Calu3 (cell line): Measurements from ENCODE around the gene TCEAL1. TPM values are rescaled to one million over a fixed set of nuclear protein-coding genes. Genes with fewer than 3 reads are reported as not detected.

Experiments
- BruUV-seq: library from RNA; stranded (reverse); fragments of 400-500 nt; replicated peaks from 2 replicates; lab custom pipeline; 2021; lab: Mats Ljungman, UMichigan
- CTCF ChIA-PET: fragments of 300-600 bp; sonication (Branson Sonifier 250); formaldehyde crosslinking; loops from one replicate; lab custom pipeline; 2022; ENCODE audit warnings: antibody characterized with exemption; lab: Charles Lee
- DNase-seq: peaks from one replicate; pipeline ENCODE4 v3.0.0; 2022
- H3K27ac Mint-ChIP-seq: one replicate; pipeline ENCODE4 v1.8.0; 2022; ENCODE audit warnings: mixed read lengths; ENCODE audit not compliant: unreplicated experiment
- H3K27me3 Mint-ChIP-seq: one replicate; pipeline ENCODE4 v1.8.0; 2022; ENCODE audit warnings: mixed read lengths; ENCODE audit not compliant: unreplicated experiment
- H3K36me3 Mint-ChIP-seq: one replicate; pipeline ENCODE4 v1.8.0; 2022; ENCODE audit warnings: mild to moderate bottlenecking, moderate library complexity, mixed read lengths; ENCODE audit not compliant: insufficient read depth, unreplicated experiment
- H3K4me1 Mint-ChIP-seq: one replicate; pipeline ENCODE4 v1.8.0; 2022; ENCODE audit warnings: mild to moderate bottlenecking, low read depth, mixed read lengths; ENCODE audit not compliant: unreplicated experiment
- H3K4me3 Mint-ChIP-seq: one replicate; pipeline ENCODE4 v1.8.0; 2022; ENCODE audit warnings: mild to moderate bottlenecking, low read depth, moderate library complexity, mixed read lengths; ENCODE audit not compliant: unreplicated experiment
- H3K9me3 Mint-ChIP-seq: one replicate; pipeline ENCODE4 v1.8.0; 2022; ENCODE audit warnings: low read depth, mixed read lengths; ENCODE audit not compliant: unreplicated experiment
- CTCF ChIP-seq: fragments of 200-600 bp; IDR thresholded peaks from one replicate; pipeline ENCODE4 v1.8.0; 2022; ENCODE audit warnings: antibody characterized with exemption; ENCODE audit not compliant: unreplicated experiment
- intact Hi-C: fragments of 100-400 bp; cut with micrococcal nuclease; formaldehyde crosslinking; loops from one replicate; pipeline ENCODE4 v1.10.0; 2022; ENCODE audit not compliant: unreplicated experiment
- total RNA-seq: library from RNA; stranded (reverse); gene quantifications from 2 replicates; pipeline ENCODE4 v1.2.3, GENCODE V29; 2022

Gene TCEAL1
- total RNA-seq, 1 experiment from 2014 or later = 16.4 TPM

- Mint-ChIP-seq H3K36me3 (no peaks in the 10 kb centered on the region), H3K27me3 (no peaks in the 10 kb centered on the region), H3K4me1 (no peaks in the 10 kb centered on the region), H3K4me3 (no peak overlapping the region), H3K9me3 (no peaks in the 10 kb centered on the region), H3K27ac (no peak overlapping the region)
- no TSS peak for BruUV-seq
- DNase-seq = no peak
- intact Hi-C loops = no loop called here
- CTCF ChIA-PET = no interaction called here
- no peak for TF ChIP-seq CTCF
Measured at GRCh38 chrX:103669745-103670144, 41.0 kb downstream of the TCEAL1 start.

GRCh38 chrX:103674531-103675454, 46.0 kb downstream of the TCEAL1 start:
- peaks cover 50% of the 10 kb centered on the region for H3K36me3 Mint-ChIP-seq
- TF ChIP-seq CTCF = no peak
- no peak for DNase-seq
- no peak overlapping the region for H3K27ac Mint-ChIP-seq
- no peaks in the 10 kb centered on the region for H3K9me3 Mint-ChIP-seq
- no TSS peak for BruUV-seq
- CTCF ChIA-PET = no interaction called here
- H3K27me3 Mint-ChIP-seq = no peaks in the 10 kb centered on the region
- peaks cover 17% of the 10 kb centered on the region for H3K4me1 Mint-ChIP-seq
- no peak overlapping the region for H3K4me3 Mint-ChIP-seq
- intact Hi-C loops = no loop called here

- H3K36me3 Mint-ChIP-seq = peaks cover 80% of the 10 kb centered on the region
- H3K9me3 Mint-ChIP-seq = no peaks in the 10 kb centered on the region
- H3K4me3 Mint-ChIP-seq = no peak overlapping the region
- H3K27ac Mint-ChIP-seq = peak overlapping the region; percentile 57
- intact Hi-C loops = no loop called here
- peaks cover 17% of the 10 kb centered on the region for H3K4me1 Mint-ChIP-seq
- H3K27me3 Mint-ChIP-seq = no peaks in the 10 kb centered on the region
- CTCF ChIA-PET = no interaction called here
- DNase-seq = no peak
- no peak for TF ChIP-seq CTCF
- BruUV-seq = no TSS peak
Measured at GRCh38 chrX:103678199-103678993, 49.6 kb downstream of the TCEAL1 start.

Other genes starting within 250 kb of the TCEAL1 start
- gene RAB40A, start 109.5 kb upstream of the TCEAL1 start, total RNA-seq = 0.42 and 0.68 TPM in 2 replicates
- gene TCEAL4, start 43.5 kb upstream of the TCEAL1 start, total RNA-seq = 57.6 and 68.0 TPM in 2 replicates
- 9.1 TPM in 2 replicates for gene TCEAL3, start 21.0 kb upstream of the TCEAL1 start, total RNA-seq
- gene MORF4L2, start 57.7 kb downstream of the TCEAL1 start, total RNA-seq = 388 and 438 TPM in 2 replicates
- not detected in 2 replicates for gene TMEM31, start 81.9 kb downstream of the TCEAL1 start, total RNA-seq
- not detected in 2 replicates for gene PLP1, start 147.9 kb downstream of the TCEAL1 start, total RNA-seq
- gene RAB9B, start 203.3 kb downstream of the TCEAL1 start, total RNA-seq = 1.3 and 1.5 TPM in 2 replicates